K562 (cell line): ENCODE results near the gene CNP. TPM values are rescaled to one million over a fixed set of nuclear protein-coding genes. Genes with fewer than 3 reads are reported as not detected.

Experiments
- DMBX1 ChIP-seq: fragments of 250-450 bp; sonication (Bioruptor Pico); IDR thresholded peaks from 2 replicates; pipeline ENCODE4 v1.8.0; 2022; ENCODE audit warnings: inconsistent platforms, mild to moderate bottlenecking, moderate library complexity, borderline replicate concordance
- EP300 ChIP-seq: IDR thresholded peaks from 2 replicates; pipeline ENCODE4 v1.6.1; 2012; ENCODE audit warnings: low read length, improper control_type of control experiment
- RB1 ChIP-seq: fragments of 450-650 bp; IDR thresholded peaks from 2 replicates; pipeline ENCODE4 v1.6.1; 2017; ENCODE audit warnings: low read depth, mild to moderate bottlenecking
- RBBP5 ChIP-seq: fragments of 200-600 bp; sonication (generic); IDR thresholded peaks from 2 replicates; pipeline ENCODE4 v1.6.1; 2012; ENCODE audit warnings: borderline replicate concordance, mild to moderate bottlenecking, low read length, control low read depth, inconsistent platforms; ENCODE audit not compliant: insufficient read depth, poor library complexity, severe bottlenecking
- SETDB1 ChIP-seq: IDR thresholded peaks from one replicate; pipeline ENCODE4 v1.6.1; 2012; ENCODE audit warnings: low read length, control low read depth, inconsistent platforms
- SIN3A ChIP-seq, 2 experiments: fragments of 150-350 bp in 1 of 2; IDR thresholded peaks; 2 replicates each; pipeline ENCODE4 v1.6.1; 2011 to 2016; ENCODE audit warnings: borderline replicate concordance in 2 of 2, low read depth in 2 of 2, low read length in 2 of 2, mild to moderate bottlenecking in 2 of 2, moderate library complexity in 2 of 2; ENCODE audit not compliant: control insufficient read depth in 1 of 2
- TEAD2 ChIP-seq: fragments of 450-650 bp; IDR thresholded peaks from 2 replicates; pipeline ENCODE4 v1.6.1; 2016; ENCODE audit warnings: missing genetic modification characterization, control low read depth, missing compliant biosample characterization
- polyA plus RNA-seq, 8 experiments: library from polyadenylated mRNA; depleted of rRNA in 4 of 8; stranded (reverse) in 5 of 8; unstranded in 3 of 8; fragments of >200 nt; fragmentation: Nextera tagmentation in 2 of 8; fragmentation: Illumina TruSeq in 1 of 8; extraction: Ambion mirVana in 2 of 8; extraction: Trizol in 1 of 8; gene quantifications; 2 replicates each; pipeline versions ENCODE4 v1.2.1 to v1.2.3, GENCODE V29; 2011 to 2014; ENCODE audit warnings: inconsistent platforms in 1 of 8, missing spikeins in 1 of 8
- total RNA-seq, 7 experiments: library from RNA; depleted of rRNA in 6 of 7; stranded (reverse); fragments of >200 nt in 6 of 7; fragmentation: Illumina TruSeq in 2 of 7; extraction: Trizol in 2 of 7; gene quantifications; 2 replicates each; pipeline versions ENCODE4 v1.2.1 to v1.2.3, GENCODE V29; 2011 to 2021; ENCODE audit warnings: low replicate concordance in 1 of 7
- TF ChIP-seq, protein P1 (sequence below): fragments of 250-450 bp; sonication (Bioruptor Pico); IDR thresholded peaks from 2 replicates; pipeline ENCODE4 v1.4.0; 2020; ENCODE audit warnings: borderline replicate concordance
- TF ChIP-seq, protein P2 (sequence below): fragments of 450-650 bp; IDR thresholded peaks from 2 replicates; pipeline ENCODE4 v1.6.1; 2016; ENCODE audit warnings: mild to moderate bottlenecking, moderate library complexity
- TF ChIP-seq, protein P3 (sequence below): sonication (generic); formaldehyde crosslinking; IDR thresholded peaks from 2 replicates; pipeline ENCODE4 v1.8.0; 2022; ENCODE audit warnings: missing genetic modification reagents, mild to moderate bottlenecking, borderline replicate concordance

Gene CNP
- total and polyA plus RNA-seq, 9 of the 15 experiments (the other 6 are each of a cell fraction or from before 2014, with no cell fraction given), result 1.7 to 52.0 (median 29.1) TPM

DNA sequence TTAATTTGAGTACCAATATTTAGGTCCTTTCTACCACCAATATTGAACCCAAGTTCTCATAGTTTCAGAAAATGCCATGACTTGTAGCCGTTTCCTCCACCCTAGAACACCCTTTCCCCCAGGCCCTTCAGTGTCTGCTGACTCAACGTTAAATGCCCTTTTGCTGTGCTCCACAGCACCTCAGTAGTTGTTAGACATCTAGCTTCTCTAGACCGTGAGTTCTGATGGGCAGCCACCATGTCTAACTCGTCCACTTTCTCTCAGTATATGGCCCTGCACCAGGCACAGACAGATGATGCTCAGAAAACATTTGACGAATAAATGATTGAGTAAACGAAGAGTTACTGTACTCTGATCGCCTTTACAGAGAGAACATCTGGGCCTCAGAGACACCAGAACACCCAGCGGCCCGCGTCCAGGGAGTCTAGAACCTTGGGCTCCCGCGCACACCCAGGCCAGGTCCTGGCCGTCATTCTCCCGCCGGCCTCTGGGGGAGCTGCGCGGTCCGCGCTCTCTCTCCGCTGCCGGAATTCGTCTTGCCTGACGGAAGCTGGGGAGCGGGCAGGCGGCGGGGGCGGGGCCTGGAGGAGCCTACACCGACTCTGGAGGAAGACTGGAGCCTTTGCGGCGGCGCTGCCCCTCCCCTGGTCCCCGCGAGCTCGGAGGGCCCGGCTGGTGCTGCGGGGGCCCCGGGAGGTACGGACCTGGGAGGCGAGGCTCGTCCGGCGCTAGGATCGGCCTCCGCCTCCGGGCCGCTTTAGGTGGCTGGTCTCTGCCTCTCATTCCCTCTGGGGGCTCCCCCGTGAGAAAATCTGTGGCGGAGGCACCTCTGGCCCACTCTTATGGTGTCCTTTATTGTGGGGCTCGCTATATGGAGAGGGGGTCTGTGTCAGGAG, 53.2 kb downstream of the CNP start, which contains the start of gene NKIRAS2 (continued):
- TF ChIP-seq SIN3A (IDR thresholded peaks at IDR 0.05; ENCODE audit: borderline replicate concordance in 2 of 2, control insufficient read depth in 1 of 2, low read depth in 2 of 2, low read length in 2 of 2) (peak; percentile 30 to 71; a peak in 1 of 4 replicates), RB1 (peak; percentile 96), EP300 (peak; percentile 52), TEAD2 (tag) (peak; percentile 36; the same call in 1 of the 2 replicates), SETDB1 (no peak), RBBP5 (peak; percentile 74), DMBX1 (CRISPR knock-in tag) (no peak)
- TF ChIP-seq, protein P1, sequence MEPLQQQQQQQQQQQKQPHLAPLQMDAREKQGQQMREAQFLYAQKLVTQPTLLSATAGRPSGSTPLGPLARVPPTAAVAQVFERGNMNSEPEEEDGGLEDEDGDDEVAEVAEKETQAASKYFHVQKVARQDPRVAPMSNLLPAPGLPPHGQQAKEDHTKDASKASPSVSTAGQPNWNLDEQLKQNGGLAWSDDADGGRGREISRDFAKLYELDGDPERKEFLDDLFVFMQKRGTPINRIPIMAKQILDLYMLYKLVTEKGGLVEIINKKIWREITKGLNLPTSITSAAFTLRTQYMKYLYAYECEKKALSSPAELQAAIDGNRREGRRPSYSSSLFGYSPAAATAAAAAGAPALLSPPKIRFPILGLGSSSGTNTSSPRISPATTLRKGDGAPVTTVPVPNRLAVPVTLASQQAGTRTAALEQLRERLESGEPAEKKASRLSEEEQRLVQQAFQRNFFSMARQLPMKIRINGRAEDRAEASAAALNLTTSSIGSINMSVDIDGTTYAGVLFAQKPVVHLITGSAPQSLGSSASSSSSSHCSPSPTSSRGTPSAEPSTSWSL (CRISPR knock-in tag), result 0 out of 2 replicates have a peak, but pooled peaks have one; percentile 29
- TF ChIP-seq, protein P2, sequence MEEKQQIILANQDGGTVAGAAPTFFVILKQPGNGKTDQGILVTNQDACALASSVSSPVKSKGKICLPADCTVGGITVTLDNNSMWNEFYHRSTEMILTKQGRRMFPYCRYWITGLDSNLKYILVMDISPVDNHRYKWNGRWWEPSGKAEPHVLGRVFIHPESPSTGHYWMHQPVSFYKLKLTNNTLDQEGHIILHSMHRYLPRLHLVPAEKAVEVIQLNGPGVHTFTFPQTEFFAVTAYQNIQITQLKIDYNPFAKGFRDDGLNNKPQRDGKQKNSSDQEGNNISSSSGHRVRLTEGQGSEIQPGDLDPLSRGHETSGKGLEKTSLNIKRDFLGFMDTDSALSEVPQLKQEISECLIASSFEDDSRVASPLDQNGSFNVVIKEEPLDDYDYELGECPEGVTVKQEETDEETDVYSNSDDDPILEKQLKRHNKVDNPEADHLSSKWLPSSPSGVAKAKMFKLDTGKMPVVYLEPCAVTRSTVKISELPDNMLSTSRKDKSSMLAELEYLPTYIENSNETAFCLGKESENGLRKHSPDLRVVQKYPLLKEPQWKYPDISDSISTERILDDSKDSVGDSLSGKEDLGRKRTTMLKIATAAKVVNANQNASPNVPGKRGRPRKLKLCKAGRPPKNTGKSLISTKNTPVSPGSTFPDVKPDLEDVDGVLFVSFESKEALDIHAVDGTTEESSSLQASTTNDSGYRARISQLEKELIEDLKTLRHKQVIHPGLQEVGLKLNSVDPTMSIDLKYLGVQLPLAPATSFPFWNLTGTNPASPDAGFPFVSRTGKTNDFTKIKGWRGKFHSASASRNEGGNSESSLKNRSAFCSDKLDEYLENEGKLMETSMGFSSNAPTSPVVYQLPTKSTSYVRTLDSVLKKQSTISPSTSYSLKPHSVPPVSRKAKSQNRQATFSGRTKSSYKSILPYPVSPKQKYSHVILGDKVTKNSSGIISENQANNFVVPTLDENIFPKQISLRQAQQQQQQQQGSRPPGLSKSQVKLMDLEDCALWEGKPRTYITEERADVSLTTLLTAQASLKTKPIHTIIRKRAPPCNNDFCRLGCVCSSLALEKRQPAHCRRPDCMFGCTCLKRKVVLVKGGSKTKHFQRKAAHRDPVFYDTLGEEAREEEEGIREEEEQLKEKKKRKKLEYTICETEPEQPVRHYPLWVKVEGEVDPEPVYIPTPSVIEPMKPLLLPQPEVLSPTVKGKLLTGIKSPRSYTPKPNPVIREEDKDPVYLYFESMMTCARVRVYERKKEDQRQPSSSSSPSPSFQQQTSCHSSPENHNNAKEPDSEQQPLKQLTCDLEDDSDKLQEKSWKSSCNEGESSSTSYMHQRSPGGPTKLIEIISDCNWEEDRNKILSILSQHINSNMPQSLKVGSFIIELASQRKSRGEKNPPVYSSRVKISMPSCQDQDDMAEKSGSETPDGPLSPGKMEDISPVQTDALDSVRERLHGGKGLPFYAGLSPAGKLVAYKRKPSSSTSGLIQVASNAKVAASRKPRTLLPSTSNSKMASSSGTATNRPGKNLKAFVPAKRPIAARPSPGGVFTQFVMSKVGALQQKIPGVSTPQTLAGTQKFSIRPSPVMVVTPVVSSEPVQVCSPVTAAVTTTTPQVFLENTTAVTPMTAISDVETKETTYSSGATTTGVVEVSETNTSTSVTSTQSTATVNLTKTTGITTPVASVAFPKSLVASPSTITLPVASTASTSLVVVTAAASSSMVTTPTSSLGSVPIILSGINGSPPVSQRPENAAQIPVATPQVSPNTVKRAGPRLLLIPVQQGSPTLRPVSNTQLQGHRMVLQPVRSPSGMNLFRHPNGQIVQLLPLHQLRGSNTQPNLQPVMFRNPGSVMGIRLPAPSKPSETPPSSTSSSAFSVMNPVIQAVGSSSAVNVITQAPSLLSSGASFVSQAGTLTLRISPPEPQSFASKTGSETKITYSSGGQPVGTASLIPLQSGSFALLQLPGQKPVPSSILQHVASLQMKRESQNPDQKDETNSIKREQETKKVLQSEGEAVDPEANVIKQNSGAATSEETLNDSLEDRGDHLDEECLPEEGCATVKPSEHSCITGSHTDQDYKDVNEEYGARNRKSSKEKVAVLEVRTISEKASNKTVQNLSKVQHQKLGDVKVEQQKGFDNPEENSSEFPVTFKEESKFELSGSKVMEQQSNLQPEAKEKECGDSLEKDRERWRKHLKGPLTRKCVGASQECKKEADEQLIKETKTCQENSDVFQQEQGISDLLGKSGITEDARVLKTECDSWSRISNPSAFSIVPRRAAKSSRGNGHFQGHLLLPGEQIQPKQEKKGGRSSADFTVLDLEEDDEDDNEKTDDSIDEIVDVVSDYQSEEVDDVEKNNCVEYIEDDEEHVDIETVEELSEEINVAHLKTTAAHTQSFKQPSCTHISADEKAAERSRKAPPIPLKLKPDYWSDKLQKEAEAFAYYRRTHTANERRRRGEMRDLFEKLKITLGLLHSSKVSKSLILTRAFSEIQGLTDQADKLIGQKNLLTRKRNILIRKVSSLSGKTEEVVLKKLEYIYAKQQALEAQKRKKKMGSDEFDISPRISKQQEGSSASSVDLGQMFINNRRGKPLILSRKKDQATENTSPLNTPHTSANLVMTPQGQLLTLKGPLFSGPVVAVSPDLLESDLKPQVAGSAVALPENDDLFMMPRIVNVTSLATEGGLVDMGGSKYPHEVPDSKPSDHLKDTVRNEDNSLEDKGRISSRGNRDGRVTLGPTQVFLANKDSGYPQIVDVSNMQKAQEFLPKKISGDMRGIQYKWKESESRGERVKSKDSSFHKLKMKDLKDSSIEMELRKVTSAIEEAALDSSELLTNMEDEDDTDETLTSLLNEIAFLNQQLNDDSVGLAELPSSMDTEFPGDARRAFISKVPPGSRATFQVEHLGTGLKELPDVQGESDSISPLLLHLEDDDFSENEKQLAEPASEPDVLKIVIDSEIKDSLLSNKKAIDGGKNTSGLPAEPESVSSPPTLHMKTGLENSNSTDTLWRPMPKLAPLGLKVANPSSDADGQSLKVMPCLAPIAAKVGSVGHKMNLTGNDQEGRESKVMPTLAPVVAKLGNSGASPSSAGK, result no peak
- TF ChIP-seq, protein P3, sequence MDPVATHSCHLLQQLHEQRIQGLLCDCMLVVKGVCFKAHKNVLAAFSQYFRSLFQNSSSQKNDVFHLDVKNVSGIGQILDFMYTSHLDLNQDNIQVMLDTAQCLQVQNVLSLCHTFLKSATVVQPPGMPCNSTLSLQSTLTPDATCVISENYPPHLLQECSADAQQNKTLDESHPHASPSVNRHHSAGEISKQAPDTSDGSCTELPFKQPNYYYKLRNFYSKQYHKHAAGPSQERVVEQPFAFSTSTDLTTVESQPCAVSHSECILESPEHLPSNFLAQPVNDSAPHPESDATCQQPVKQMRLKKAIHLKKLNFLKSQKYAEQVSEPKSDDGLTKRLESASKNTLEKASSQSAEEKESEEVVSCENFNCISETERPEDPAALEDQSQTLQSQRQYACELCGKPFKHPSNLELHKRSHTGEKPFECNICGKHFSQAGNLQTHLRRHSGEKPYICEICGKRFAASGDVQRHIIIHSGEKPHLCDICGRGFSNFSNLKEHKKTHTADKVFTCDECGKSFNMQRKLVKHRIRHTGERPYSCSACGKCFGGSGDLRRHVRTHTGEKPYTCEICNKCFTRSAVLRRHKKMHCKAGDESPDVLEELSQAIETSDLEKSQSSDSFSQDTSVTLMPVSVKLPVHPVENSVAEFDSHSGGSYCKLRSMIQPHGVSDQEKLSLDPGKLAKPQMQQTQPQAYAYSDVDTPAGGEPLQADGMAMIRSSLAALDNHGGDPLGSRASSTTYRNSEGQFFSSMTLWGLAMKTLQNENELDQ (CRISPR knock-in tag), result no peak
